GM10847 (cell line): ENCODE data around the gene TAOK2.

Source experiments
- POLR2A ChIP-seq: IDR thresholded peaks from 2 replicates; pipeline ENCODE4 v1.6.1; 2011; ENCODE audit not compliant: insufficient read length; ENCODE audit errors: extremely low read depth

TAOK2 gene

GRCh38 chr16:29982560-29983419, 9.1 kb downstream of the TAOK2 start:
- TF ChIP-seq POLR2A = no peak

DNA sequence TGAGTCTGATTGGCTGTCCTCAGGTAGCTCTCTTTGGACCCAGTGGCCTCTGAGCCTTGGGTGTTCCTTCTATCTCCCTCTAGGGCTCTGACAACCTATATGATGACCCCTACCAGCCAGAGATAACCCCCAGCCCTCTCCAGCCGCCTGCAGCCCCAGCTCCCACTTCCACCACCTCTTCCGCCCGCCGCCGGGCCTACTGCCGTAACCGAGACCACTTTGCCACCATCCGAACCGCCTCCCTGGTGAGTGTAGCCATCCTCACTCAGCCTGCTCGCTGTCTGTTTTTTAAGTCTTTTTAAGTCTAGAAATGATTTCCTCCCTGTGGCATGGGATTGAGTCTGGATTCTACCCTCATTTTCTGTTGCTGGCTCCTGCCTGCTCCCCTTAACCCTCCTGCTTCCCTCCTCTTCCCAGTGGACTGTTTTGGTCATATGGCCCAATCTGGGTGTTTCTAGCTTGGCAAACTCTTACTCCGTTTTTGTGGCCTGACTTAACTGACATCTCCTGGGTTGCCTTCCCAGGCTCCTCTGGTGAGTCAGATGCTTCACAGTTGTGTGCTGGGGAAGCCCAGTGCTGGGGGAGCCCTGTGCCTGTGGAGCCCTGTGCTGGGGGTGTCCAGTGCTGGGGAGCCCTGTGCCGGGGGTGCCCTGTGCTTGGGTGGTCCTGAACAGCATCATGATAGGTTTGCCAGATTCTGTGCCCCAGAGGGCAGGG, 9.9 kb downstream of the TAOK2 start:
- no peak for TF ChIP-seq POLR2A

DNA sequence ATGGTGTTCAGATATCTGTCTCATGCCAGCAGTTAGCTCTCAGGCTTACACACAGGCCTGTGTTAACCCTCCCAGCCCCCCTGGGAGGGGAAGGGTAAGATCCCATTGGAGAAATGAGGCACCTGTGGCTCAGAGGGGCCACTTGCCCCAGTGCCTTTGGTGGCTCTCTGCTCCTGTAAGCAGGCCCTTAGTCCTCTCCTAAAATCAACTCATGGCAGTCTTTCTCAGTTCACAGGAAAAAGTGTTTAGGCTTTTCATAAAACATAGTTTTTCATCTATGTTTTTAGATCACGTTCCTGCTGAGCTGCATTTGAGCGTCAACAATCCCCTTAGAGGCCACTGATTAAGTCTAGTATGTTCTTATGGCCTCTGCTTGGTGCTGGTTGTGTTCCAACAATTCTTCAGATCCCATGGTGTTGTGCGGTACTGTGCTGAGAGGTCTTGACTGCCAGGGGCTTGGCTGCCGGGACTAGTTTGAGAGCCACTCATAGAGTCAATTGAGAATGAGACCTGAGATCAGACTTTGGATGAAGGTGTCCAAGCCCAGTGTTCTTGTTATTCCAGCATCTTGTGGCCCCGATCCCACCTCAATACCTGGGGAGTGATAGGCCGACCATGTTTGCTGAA, 10.6 kb downstream of the TAOK2 start:
- no peak for TF ChIP-seq POLR2A

DNA sequence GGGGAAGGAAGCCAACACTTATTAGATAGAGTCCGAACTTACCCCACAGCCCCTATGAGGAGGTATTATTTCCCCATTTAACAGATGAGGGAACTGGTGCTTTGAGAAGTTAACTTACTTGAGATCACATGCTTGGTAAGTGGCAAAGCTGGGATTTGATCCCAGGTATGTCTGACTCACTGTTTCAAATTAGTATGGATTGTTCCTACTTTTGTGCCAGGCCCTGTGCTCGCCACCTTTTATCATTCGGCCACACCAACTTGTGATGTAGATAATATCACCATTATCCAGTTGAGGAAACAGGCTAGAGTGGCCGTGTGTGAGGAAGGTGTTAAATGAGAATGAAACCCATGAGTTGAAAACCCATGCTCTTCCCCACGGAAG, 11.1 kb downstream of the TAOK2 start:
- no peak for TF ChIP-seq POLR2A

DNA sequence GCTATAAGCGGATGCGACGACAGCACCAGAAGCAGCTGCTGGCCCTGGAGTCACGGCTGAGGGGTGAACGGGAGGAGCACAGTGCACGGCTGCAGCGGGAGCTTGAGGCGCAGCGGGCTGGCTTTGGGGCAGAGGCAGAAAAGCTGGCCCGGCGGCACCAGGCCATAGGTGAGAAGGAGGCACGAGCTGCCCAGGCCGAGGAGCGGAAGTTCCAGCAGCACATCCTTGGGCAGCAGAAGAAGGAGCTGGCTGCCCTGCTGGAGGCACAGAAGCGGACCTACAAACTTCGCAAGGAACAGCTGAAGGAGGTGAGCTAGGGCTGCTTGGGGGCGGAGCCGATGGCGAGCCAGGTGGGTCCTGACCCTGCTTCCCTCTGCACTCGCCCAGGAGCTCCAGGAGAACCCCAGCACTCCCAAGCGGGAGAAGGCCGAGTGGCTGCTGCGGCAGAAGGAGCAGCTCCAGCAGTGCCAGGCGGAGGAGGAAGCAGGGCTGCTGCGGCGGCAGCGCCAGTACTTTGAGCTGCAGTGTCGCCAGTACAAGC, 11.7 kb downstream of the TAOK2 start:
- no peak for TF ChIP-seq POLR2A

DNA sequence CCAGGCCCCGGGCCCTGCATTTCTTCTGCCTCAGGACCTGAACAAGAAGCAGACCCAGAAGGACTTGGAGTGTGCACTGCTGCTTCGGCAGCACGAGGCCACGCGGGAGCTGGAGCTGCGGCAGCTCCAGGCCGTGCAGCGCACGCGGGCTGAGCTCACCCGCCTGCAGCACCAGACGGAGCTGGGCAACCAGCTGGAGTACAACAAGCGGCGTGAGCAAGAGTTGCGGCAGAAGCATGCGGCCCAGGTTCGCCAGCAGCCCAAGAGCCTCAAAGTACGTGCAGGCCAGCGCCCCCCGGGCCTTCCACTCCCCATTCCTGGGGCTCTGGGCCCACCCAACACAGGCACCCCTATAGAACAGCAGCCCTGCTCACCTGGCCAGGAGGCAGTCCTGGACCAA, 12.6 kb downstream of the TAOK2 start:
- no peak for TF ChIP-seq POLR2A

DNA sequence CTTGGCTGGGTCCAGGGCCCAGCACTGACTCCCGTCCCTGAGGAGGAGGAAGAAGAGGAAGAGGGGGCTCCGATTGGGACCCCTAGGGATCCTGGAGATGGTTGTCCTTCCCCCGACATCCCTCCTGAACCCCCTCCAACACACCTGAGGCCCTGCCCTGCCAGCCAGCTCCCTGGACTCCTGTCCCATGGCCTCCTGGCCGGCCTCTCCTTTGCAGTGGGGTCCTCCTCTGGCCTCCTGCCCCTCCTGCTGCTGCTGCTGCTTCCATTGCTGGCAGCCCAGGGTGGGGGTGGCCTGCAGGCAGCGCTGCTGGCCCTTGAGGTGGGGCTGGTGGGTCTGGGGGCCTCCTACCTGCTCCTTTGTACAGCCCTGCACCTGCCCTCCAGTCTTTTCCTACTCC, 13.3 kb downstream of the TAOK2 start:
- no peak for TF ChIP-seq POLR2A

DNA sequence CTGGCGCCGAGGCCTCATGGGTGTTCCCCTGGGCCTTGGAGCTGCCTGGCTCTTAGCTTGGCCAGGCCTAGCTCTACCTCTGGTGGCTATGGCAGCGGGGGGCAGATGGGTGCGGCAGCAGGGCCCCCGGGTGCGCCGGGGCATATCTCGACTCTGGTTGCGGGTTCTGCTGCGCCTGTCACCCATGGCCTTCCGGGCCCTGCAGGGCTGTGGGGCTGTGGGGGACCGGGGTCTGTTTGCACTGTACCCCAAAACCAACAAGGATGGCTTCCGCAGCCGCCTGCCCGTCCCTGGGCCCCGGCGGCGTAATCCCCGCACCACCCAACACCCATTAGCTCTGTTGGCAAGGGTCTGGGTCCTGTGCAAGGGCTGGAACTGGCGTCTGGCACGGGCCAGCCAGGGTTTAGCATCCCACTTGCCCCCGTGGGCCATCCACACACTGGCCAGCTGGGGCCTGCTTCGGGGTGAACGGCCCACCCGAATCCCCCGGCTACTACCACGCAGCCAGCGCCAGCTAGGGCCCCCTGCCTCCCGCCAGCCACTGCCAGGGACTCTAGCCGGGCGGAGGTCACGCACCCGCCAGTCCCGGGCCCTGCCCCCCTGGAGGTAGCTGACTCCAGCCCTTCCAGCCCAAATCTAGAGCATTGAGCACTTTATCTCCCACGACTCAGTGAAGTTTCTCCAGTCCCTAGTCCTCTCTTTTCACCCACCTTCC, 13.9 kb downstream of the TAOK2 start:
- no peak for TF ChIP-seq POLR2A

GRCh38 chr16:29988346-29989075, 14.8 kb downstream of the TAOK2 start:
- TF ChIP-seq POLR2A = no peak

DNA sequence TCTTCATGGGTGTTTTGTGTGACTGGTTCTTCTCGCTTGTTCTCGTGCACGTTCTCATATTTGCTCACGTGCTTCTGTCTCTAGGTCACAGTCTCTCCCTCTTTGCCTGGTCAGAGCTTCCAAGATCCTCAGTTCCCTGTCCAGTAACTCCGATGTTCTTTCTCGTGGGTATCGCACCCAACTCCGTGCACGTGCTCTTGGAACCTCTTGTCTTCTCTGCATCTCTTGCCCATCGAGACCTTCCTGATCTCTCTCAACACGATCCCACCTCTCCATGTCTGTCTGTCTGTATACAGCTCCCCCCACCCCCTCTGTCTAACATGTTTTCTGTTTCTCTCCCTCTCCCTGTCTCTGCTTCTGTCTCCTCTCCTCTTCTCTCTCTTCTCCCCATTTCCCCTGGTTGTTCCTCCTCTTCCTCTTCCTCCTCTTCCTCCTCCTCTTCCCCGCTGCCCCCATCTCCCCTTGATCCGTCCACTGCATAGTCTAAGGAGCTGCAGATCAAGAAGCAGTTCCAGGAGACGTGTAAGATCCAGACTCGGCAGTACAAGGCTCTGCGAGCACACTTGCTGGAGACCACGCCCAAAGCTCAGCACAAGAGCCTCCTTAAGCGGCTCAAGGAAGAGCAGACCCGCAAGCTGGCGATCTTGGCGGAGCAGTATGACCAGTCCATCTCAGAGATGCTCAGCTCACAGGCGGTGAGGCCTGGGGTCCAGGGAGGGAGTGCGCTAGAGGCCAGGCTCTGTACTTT, 15.6 kb downstream of the TAOK2 start:
- no peak for TF ChIP-seq POLR2A

DNA sequence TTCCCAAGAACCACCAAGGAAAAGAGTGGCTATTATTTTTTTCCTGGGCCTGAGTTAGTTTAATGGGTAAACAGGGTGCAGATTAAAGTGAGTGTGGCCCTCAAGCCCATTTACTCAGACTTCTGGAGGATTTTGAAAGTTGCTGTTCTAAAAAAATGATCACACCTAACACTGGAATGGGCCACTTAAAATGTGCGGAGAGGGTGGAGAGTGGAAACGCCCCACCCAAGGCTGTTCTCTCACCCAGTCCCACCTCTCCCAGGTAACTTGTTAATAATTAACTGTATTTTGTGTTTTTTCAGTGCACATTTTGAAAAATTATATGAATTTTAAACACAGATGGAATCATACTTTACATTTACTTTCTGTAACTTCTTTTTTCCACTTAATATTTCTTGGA, 16.4 kb downstream of the TAOK2 start:
- TF ChIP-seq POLR2A = no peak

DNA sequence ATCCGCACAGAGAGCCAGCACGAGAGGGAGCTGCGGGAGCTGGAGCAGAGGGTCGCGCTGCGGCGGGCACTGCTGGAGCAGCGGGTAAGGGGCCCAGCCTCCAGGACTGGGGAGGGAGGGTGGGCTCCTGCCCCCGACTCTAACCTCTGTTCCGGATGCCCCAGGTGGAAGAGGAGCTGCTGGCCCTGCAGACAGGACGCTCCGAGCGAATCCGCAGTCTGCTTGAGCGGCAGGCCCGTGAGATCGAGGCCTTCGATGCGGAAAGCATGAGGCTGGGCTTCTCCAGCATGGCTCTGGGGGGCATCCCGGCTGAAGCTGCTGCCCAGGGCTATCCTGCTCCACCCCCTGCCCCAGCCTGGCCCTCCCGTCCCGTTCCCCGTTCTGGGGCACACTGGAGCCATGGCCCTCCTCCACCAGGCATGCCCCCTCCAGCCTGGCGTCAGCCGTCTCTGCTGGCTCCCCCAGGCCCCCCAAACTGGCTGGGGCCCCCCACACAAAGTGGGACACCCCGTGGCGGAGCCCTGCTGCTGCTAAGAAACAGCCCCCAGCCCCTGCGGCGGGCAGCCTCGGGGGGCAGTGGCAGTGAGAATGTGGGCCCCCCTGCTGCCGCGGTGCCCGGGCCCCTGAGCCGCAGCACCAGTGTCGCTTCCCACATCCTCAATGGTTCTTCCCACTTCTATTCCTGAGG, 17.4 kb downstream of the TAOK2 start:
- TF ChIP-seq POLR2A = no peak

DNA sequence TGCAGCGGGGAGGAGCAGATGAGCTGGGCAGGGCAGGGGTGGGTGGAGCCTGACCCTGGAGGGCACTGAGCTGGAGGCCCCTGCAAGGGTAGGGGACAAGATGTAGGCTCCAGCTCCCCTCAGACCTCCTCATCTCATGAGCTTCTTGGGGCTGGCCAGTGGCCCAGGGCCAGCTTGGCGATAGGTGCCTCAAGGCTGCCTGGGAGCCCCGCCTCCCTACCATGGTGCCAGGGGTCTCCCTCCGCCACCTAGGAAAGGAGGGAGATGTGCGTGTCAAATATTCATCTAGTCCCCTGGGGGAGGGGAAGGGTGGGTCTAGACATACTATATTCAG, 17.9 kb downstream of the TAOK2 start:
- no peak for TF ChIP-seq POLR2A
